ENCODE results near the gene SF1. TPM values are rescaled to one million over a fixed set of nuclear protein-coding genes. Genes with fewer than 3 reads are reported as not detected.

SF1 gene
- total and polyA plus RNA-seq, 12 donors, result 76.2 to 395 (median 213) TPM

- peaks cover 0 to 6% of the 10 kb centered on the region in 2 donors for H3K4me1 ChIP-seq (replicated peaks in 1 of 2)
- no peaks in the 10 kb centered on the region for H3K9me3 ChIP-seq (replicated peaks in 1 of 3)
- no peak overlapping the region for H3K4me3 ChIP-seq
- peak in 1 of 7 donors; percentile 13 for DNase-seq
- H3K27ac ChIP-seq, result no peak overlapping the region
- no peaks in the 10 kb centered on the region for H3K27me3 ChIP-seq
- 86 to 93% (median 92%) methylated on average over 7 to 15 of the region's 15 CpGs for WGBS, 4 donors
- TF ChIP-seq, protein P1, sequence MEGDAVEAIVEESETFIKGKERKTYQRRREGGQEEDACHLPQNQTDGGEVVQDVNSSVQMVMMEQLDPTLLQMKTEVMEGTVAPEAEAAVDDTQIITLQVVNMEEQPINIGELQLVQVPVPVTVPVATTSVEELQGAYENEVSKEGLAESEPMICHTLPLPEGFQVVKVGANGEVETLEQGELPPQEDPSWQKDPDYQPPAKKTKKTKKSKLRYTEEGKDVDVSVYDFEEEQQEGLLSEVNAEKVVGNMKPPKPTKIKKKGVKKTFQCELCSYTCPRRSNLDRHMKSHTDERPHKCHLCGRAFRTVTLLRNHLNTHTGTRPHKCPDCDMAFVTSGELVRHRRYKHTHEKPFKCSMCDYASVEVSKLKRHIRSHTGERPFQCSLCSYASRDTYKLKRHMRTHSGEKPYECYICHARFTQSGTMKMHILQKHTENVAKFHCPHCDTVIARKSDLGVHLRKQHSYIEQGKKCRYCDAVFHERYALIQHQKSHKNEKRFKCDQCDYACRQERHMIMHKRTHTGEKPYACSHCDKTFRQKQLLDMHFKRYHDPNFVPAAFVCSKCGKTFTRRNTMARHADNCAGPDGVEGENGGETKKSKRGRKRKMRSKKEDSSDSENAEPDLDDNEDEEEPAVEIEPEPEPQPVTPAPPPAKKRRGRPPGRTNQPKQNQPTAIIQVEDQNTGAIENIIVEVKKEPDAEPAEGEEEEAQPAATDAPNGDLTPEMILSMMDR (IDR thresholded peaks at IDR 0.05), result no peak
- no peak for TF ChIP-seq POLR2A (IDR thresholded peaks at IDR 0.05)
- H3K36me3 ChIP-seq (replicated peaks in 1 of 2), result peaks cover 0 to 12% of the 10 kb centered on the region in 2 donors
- intact Hi-C loops (cut with DNase I), result loop anchor here in 1 of 2 donors (10.0 kb wide), 1 partner anchor 45 kb away; no protein-coding TSS in a partner anchor
Observed at GRCh38 chr11:64789331-64790204, 11.2 kb upstream of the SF1 start.

GRCh38 chr11:64788321-64789215, 10.2 kb upstream of the SF1 start:
- WGBS, 4 donors, result 87 to 91% (median 90%) methylated on average over 7 to 9 of the region's 9 CpGs
- H3K27ac ChIP-seq, result no peak overlapping the region
- intact Hi-C loops (cut with DNase I), result loop anchor here in 1 of 2 donors (10.0 kb wide), 1 partner anchor 46 kb away; no protein-coding TSS in a partner anchor
- H3K9me3 ChIP-seq (replicated peaks in 1 of 3), result no peaks in the 10 kb centered on the region
- H3K4me1 ChIP-seq (replicated peaks in 1 of 2), result no peaks in the 10 kb centered on the region
- no peaks in the 10 kb centered on the region for H3K27me3 ChIP-seq
- DNase-seq, result peak in 1 of 7 donors; percentile 16
- no peak for TF ChIP-seq POLR2A (IDR thresholded peaks at IDR 0.05)
- TF ChIP-seq, protein P1 (IDR thresholded peaks at IDR 0.05), result no peak
- H3K36me3 ChIP-seq (replicated peaks in 1 of 2), result peaks cover 0 to 12% of the 10 kb centered on the region in 2 donors
- no peak overlapping the region for H3K4me3 ChIP-seq

DNA sequence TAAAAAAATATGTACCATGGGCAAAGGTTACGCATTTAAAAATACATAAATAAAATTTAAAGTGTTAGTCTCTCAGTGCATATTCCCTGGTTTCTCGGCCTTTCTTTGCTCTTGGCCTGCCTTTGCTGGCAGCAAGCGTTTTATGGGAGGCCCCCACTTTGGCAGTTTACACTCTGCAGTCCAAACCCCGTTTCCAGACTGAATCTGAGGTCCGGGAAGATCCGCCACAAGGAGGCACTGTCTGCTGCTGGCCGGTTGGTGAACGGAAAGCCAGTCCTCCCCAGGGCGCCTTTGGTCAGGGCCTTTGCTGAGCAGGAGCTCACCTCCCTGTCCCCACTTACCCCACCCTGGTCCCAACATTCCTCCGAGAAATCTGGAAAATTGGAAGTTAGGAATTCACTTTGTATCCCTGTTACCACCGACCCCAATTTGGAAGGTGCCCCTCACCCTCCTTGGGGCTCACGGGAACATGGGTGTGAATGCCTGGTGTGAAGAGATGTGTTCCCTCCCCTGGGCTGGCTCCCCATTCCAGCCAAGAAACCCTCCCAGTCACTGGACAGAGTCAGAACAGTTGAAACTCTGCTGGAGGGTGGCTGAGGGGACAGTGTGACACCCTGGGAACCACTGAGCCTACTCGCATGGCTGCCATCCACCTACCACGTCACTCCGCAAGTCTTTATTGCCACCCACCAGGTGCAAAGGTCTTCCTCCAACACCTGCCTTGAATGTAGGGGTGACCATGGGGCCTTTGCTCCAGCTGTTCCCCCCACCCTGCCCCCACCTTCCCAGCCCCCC, 9.4 kb upstream of the SF1 start:
- 35 to 49% (median 42%) methylated on average over 11 to 15 of the region's 15 CpGs for WGBS, 4 donors
- TF ChIP-seq, protein P1 (IDR thresholded peaks at IDR 0.05), result peak; percentile 51 to 72 (median 64)
- no peak for TF ChIP-seq POLR2A (IDR thresholded peaks at IDR 0.05)
- Histone ChIP-seq H3K36me3 (replicated peaks in 1 of 2) (peaks cover 0 to 12% of the 10 kb centered on the region in 2 donors), H3K9me3 (replicated peaks in 1 of 3) (no peaks in the 10 kb centered on the region), H3K4me3 (no peak overlapping the region), H3K27me3 (no peaks in the 10 kb centered on the region), H3K27ac (no peak overlapping the region), H3K4me1 (replicated peaks in 1 of 2) (no peaks in the 10 kb centered on the region)
- peak in 6 of 7 donors; percentile 64 to 83 (median 79) for DNase-seq
- intact Hi-C loops (cut with DNase I), result loop anchor here in 1 of 2 donors (10.0 kb wide), 1 partner anchor 47 kb away; no protein-coding TSS in a partner anchor

Measured in adrenal gland (tissue), 12 donors.